ENCODE data around the gene ERICH6. TPM values are rescaled to one million over a fixed set of nuclear protein-coding genes. Genes with fewer than 3 reads are reported as not detected.

ERICH6 gene
- total RNA-seq = 0.21 TPM
- polyA plus RNA-seq = not detected

DNA sequence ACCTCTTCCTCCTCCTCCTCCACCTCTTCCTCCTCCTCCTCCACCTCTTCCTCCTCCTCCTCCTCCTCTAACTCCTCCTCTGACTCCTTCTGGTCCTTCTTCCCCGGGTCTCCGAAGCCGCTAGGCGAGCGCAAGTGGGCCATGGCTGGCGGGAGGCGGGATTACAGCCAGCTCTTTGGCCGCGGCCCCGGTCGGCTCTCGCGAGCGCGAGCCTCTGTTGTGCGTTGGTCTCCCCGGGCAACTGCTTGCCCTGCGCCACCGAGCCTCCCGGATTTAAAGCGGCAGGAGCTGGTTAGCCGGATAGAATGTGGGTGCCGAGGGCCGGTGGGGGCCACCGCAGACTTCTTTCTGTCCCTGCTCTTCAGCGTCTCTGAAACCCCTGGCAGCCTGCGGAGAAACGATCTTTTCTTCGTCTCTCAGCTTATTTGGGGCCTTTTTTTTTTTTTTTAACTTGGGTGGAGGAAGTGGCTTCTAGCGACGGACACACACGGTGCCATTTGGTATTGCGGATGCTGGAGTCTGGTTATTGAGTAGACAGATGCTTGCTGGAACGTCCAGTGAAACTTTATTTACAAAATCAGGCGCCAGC lies at the start of gene ERICH6:
TSS of gene ERICH6 (minus strand) at position 165 of the 589 bp plus-strand sequence. CDS start at position 143, 22 bp downstream.
- WGBS = under 1% methylated on average over 35 of the region's 35 CpGs
- H3K4me3 ChIP-seq (ENCODE audit: low read depth, low read length) = peak within 1 kb of the TSS; percentile 41
- no peaks in the 10 kb centered on the region for H3K4me1 ChIP-seq (ENCODE audit: insufficient read depth)
- peak; percentile 79 for DNase-seq (ENCODE audit: extremely low spot score)
- no peaks in the 10 kb centered on the region for H3K36me3 ChIP-seq (ENCODE audit: insufficient read depth)
- H3K27ac ChIP-seq (ENCODE audit: low read depth) = peak within 1 kb of the TSS; percentile 85

DNA sequence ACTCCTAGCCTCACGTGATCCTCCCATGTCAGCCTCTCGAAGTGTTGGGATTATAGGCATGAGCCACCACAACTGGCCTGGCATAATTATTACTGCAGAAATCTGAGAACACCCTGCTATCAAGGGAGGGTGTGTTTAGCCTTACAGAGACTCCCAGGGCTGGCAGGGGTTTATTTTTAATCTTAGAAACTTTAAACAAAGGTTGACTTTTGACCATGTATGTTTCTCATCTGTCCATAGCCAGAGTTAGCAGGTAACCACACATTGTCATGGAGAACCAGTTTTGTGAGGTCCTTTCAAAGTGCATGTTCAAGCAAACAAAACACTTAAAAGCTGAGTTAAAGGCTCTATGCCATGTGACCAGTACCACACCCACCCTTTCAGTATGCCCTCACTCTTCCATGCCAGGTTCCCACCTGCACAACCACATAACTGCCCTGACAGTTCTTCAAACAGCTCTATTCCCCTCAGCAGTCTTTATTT lies 48.1 kb upstream of the ERICH6 start:
- Histone ChIP-seq H3K36me3 (ENCODE audit: insufficient read depth) (no peaks in the 10 kb centered on the region), H3K4me3 (ENCODE audit: low read depth, low read length) (no peak overlapping the region), H3K4me1 (ENCODE audit: insufficient read depth) (no peaks in the 10 kb centered on the region), H3K27ac (ENCODE audit: low read depth) (peak overlapping the region; percentile 56)
- peak; percentile 65 for DNase-seq (ENCODE audit: extremely low spot score)
- 40% methylated on average over 2 of the region's 2 CpGs for WGBS

- H3K4me3 ChIP-seq (ENCODE audit: low read depth, low read length) = no peak overlapping the region
- no peak for DNase-seq (ENCODE audit: extremely low spot score)
- no peaks in the 10 kb centered on the region for H3K36me3 ChIP-seq (ENCODE audit: insufficient read depth)
- H3K27ac ChIP-seq (ENCODE audit: low read depth) = no peak overlapping the region
- H3K4me1 ChIP-seq (ENCODE audit: insufficient read depth) = peaks cover 2% of the 10 kb centered on the region
- WGBS = 81% methylated on average over 6 of the region's 6 CpGs
These were observed 45.5 kb upstream of the ERICH6 start for GRCh38 chr3:150749255-150749654.

GRCh38 chr3:150748684-150749047 lies 44.9 kb upstream of the ERICH6 start:
- Histone ChIP-seq H3K4me1 (ENCODE audit: insufficient read depth) (peaks cover 3% of the 10 kb centered on the region), H3K36me3 (ENCODE audit: insufficient read depth) (no peaks in the 10 kb centered on the region), H3K27ac (ENCODE audit: low read depth) (no peak overlapping the region), H3K4me3 (ENCODE audit: low read depth, low read length) (no peak overlapping the region)
- DNase-seq (ENCODE audit: extremely low spot score) = no peak
- 62% methylated on average over 1 of the region's 1 CpG for WGBS

- Histone ChIP-seq H3K4me3 (ENCODE audit: low read depth, low read length) (no peak overlapping the region), H3K4me1 (ENCODE audit: insufficient read depth) (peaks cover 3% of the 10 kb centered on the region), H3K36me3 (ENCODE audit: insufficient read depth) (no peaks in the 10 kb centered on the region), H3K27ac (ENCODE audit: low read depth) (no peak overlapping the region)
- DNase-seq (ENCODE audit: extremely low spot score) = no peak
- WGBS = 90% methylated on average over 5 of the region's 5 CpGs
These were observed 44.4 kb upstream of the ERICH6 start for GRCh38 chr3:150747886-150748683.

- 69% methylated on average over 7 of the region's 7 CpGs for WGBS
- H3K4me1 ChIP-seq (ENCODE audit: insufficient read depth) = peaks cover 3% of the 10 kb centered on the region
These were observed 43.3 kb upstream of the ERICH6 start for GRCh38 chr3:150746791-150747590.

DNA sequence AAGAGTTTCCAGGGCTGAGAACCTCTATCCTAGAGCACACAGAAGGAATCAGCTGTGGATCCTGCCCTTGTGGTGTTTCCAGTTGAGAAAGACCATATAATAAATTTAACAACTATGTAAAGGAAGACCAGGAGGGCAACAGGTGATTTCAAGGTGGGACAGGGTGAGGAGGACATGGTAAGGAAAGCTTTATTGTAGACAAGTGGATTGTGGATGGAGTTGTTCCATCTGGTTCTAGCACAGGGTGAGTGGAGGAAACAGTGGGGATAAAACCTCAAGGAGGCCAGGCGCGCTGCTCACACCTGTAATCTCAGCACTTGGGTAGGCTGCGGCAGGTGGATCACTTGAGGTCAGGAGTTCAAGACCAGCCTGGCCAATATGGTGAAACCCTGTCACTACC lies 42.1 kb upstream of the ERICH6 start:
- no peak for DNase-seq (ENCODE audit: extremely low spot score)
- Histone ChIP-seq H3K36me3 (ENCODE audit: insufficient read depth) (no peaks in the 10 kb centered on the region), H3K4me3 (ENCODE audit: low read depth, low read length) (no peak overlapping the region), H3K27ac (ENCODE audit: low read depth) (no peak overlapping the region), H3K4me1 (ENCODE audit: insufficient read depth) (peaks cover 3% of the 10 kb centered on the region)
- WGBS = 99% methylated on average over 3 of the region's 3 CpGs

More at GRCh38 chr3:150746791-150747590, 43.3 kb upstream of the ERICH6 start:
- H3K36me3 ChIP-seq (ENCODE audit: insufficient read depth) = no peaks in the 10 kb centered on the region
- H3K27ac ChIP-seq (ENCODE audit: low read depth) = no peak overlapping the region
- H3K4me3 ChIP-seq (ENCODE audit: low read depth, low read length) = no peak overlapping the region
- no peak for DNase-seq (ENCODE audit: extremely low spot score)

GRCh38 chr3:150744919-150745211 lies 41.1 kb upstream of the ERICH6 start:
- 31% methylated on average over 1 of the region's 1 CpG for WGBS
- H3K4me1 ChIP-seq (ENCODE audit: insufficient read depth) = peaks cover 3% of the 10 kb centered on the region
- no peaks in the 10 kb centered on the region for H3K36me3 ChIP-seq (ENCODE audit: insufficient read depth)
- no peak for DNase-seq (ENCODE audit: extremely low spot score)
- H3K27ac ChIP-seq (ENCODE audit: low read depth) = no peak overlapping the region
- no peak overlapping the region for H3K4me3 ChIP-seq (ENCODE audit: low read depth, low read length)

- Histone ChIP-seq H3K4me3 (ENCODE audit: low read depth, low read length) (no peak overlapping the region), H3K36me3 (ENCODE audit: insufficient read depth) (no peaks in the 10 kb centered on the region), H3K27ac (ENCODE audit: low read depth) (peak overlapping the region; percentile 43), H3K4me1 (ENCODE audit: insufficient read depth) (peaks cover 3% of the 10 kb centered on the region)
- 37% methylated on average over 8 of the region's 8 CpGs for WGBS
- no peak for DNase-seq (ENCODE audit: extremely low spot score)
These were observed 40.6 kb upstream of the ERICH6 start for GRCh38 chr3:150744041-150744918.

DNA sequence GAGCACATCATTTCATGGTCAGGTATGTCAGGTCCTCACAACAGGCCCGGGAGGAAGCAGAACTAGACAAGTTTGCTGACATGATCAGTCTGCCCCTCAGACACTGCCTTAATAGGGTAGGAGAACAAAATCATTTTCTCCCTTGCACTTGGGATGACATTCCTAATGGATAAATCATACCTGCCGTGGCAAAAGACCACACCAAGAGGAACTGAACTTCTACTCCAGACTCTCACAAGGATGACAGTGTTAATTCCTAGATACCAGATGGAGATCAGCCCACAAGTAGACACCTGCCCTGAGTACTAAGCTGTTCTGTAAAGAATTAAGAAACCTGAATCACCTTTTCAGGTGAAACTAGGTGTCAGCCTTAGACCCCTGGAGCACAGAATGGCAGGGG lies 39.8 kb upstream of the ERICH6 start:
- Histone ChIP-seq H3K4me3 (ENCODE audit: low read depth, low read length) (no peak overlapping the region), H3K36me3 (ENCODE audit: insufficient read depth) (no peaks in the 10 kb centered on the region), H3K4me1 (ENCODE audit: insufficient read depth) (peaks cover 3% of the 10 kb centered on the region), H3K27ac (ENCODE audit: low read depth) (no peak overlapping the region)
- no peak for DNase-seq (ENCODE audit: extremely low spot score)
- 49% methylated on average over 2 of the region's 2 CpGs for WGBS

DNA sequence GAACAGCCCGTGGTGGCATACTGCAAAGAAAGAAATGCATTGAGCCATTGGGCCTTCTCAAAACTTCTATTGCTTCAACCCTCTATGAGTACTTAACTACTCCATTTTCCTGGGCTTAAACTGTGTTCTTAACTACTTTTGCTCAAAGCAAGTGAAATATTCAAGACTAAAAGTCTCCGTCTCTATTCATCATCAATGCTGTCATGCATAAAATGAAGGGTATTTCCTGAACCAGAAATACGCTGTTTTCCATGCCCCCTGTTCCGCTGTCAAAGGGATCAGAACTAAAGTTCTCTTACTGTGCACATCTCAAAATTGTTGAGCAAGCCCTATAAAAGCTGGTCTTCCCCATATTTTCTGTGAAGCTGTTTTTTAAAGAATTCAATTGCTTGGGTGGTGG lies 39.0 kb upstream of the ERICH6 start:
- peaks cover 5% of the 10 kb centered on the region for H3K4me1 ChIP-seq (ENCODE audit: insufficient read depth)
- no peaks in the 10 kb centered on the region for H3K36me3 ChIP-seq (ENCODE audit: insufficient read depth)
- no peak overlapping the region for H3K4me3 ChIP-seq (ENCODE audit: low read depth, low read length)
- no peak overlapping the region for H3K27ac ChIP-seq (ENCODE audit: low read depth)
- 96% methylated on average over 4 of the region's 4 CpGs for WGBS
- no peak for DNase-seq (ENCODE audit: extremely low spot score)

DNA sequence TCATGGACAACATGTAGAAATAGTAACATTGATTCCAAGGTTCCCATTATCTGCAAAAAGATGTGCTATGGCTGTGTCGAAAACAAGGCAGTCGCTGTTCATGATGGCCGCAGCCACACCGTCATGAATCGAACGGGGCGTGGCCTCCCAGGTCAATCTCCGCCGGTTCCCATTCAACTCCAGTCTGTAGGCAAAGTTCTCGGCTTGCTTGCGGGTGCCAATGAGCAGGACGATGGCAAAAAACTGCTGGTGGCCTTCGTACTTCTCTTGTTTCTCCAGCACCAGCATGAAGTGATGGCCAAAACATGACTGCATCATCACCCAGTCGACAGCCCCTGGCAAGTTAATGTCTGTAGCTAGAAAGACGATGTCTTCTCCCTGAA lies 38.4 kb upstream of the ERICH6 start:
- Histone ChIP-seq H3K4me1 (ENCODE audit: insufficient read depth) (peaks cover 5% of the 10 kb centered on the region), H3K4me3 (ENCODE audit: low read depth, low read length) (no peak overlapping the region)

GRCh38 chr3:150741497-150742140 lies 37.9 kb upstream of the ERICH6 start:
- DNase-seq (ENCODE audit: extremely low spot score) = no peak
- no peaks in the 10 kb centered on the region for H3K36me3 ChIP-seq (ENCODE audit: insufficient read depth)
- H3K4me3 ChIP-seq (ENCODE audit: low read depth, low read length) = no peak overlapping the region
- no peak overlapping the region for H3K27ac ChIP-seq (ENCODE audit: low read depth)
- H3K4me1 ChIP-seq (ENCODE audit: insufficient read depth) = peaks cover 5% of the 10 kb centered on the region
- 71% methylated on average over 5 of the region's 5 CpGs for WGBS

More for the DNA sequence above, 38.4 kb upstream of the ERICH6 start:
- WGBS = 96% methylated on average over 15 of the region's 15 CpGs
- Histone ChIP-seq H3K27ac (ENCODE audit: low read depth) (no peak overlapping the region), H3K36me3 (ENCODE audit: insufficient read depth) (no peaks in the 10 kb centered on the region)
- DNase-seq (ENCODE audit: extremely low spot score) = no peak

Measured in urinary bladder (tissue), 4 donors.